ENCODE results near the gene RSPH9.

RSPH9 gene

DNA sequence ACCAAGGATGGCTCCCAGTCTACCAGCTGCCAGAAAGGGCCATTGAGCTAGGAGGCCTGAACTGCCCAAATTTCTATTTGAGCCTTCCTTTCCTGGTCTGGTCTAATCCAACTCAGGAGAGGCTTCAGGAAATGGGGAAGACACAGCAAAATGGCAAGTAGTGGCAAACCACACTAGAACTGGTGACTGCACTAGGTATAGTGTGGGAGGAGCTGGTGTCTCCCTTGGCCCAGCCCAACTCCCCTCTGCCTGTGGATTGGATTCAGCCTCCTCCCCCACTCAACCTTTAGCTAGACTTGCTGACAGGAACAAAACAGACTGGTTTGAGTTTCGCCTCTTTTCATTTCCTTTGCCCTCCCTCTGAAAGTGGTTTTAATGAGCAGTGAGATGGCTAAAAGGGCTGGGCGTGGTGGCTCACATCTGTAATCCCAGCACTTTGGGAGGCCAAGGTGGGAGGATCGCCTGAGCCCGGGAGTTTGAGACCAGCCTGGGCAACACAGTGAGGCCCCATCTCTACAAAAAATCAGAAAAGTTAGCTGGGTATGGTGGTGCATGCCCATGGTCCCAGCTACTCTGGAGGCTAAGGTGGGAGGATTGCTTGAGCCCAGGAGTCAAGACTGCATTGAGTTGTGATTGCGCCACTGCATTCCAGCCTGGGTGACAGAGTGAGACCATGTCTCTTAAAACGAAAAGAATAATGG is 25.2 kb downstream of the RSPH9 start:
- H3K4me3 ChIP-seq (ENCODE audit: low read depth, low read length): no peak overlapping the region
- H3K9ac ChIP-seq (ENCODE audit: low read length): no peak overlapping the region
- no peaks in the 10 kb centered on the region for H3K9me3 ChIP-seq (ENCODE audit: control insufficient read depth, insufficient read depth, low read depth, low read length)
- H3K27ac ChIP-seq (ENCODE audit: low read depth, low read length): no peak overlapping the region
- H3K4me1 ChIP-seq (ENCODE audit: control insufficient read depth, insufficient read depth, low read length): peaks cover 32% of the 10 kb centered on the region
- no peaks in the 10 kb centered on the region for H3K27me3 ChIP-seq (ENCODE audit: control insufficient read depth, insufficient read depth, low read length)
- H3K36me3 ChIP-seq (ENCODE audit: control insufficient read depth, insufficient read depth, low read length): peaks cover 45% of the 10 kb centered on the region

DNA sequence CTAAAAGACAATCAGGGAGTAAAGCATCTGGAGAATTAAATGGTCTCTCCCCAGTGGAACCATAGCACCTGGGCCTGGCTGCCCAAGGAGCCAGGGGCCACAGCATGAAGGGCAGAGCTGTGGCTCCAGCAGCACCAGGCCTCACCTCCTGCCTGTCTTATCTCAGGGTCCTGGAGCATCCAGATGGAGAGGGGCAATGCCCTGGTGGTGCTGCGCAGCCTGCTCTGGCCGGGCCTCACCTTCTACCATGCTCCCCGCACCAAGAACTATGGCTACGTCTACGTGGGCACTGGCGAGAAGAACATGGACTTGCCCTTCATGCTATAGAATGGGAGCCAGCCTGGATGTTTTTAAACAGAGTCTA is 25.8 kb downstream of the RSPH9 start:
- H3K4me1 ChIP-seq (ENCODE audit: control insufficient read depth, insufficient read depth, low read length): peaks cover 32% of the 10 kb centered on the region
- H3K9me3 ChIP-seq (ENCODE audit: control insufficient read depth, insufficient read depth, low read depth, low read length): no peaks in the 10 kb centered on the region
- H3K4me3 ChIP-seq (ENCODE audit: low read depth, low read length): no peak overlapping the region
- H3K27ac ChIP-seq (ENCODE audit: low read depth, low read length): no peak overlapping the region
- no peaks in the 10 kb centered on the region for H3K27me3 ChIP-seq (ENCODE audit: control insufficient read depth, insufficient read depth, low read length)
- H3K36me3 ChIP-seq (ENCODE audit: control insufficient read depth, insufficient read depth, low read length): peaks cover 51% of the 10 kb centered on the region
- H3K9ac ChIP-seq (ENCODE audit: low read length): no peak overlapping the region

DNA sequence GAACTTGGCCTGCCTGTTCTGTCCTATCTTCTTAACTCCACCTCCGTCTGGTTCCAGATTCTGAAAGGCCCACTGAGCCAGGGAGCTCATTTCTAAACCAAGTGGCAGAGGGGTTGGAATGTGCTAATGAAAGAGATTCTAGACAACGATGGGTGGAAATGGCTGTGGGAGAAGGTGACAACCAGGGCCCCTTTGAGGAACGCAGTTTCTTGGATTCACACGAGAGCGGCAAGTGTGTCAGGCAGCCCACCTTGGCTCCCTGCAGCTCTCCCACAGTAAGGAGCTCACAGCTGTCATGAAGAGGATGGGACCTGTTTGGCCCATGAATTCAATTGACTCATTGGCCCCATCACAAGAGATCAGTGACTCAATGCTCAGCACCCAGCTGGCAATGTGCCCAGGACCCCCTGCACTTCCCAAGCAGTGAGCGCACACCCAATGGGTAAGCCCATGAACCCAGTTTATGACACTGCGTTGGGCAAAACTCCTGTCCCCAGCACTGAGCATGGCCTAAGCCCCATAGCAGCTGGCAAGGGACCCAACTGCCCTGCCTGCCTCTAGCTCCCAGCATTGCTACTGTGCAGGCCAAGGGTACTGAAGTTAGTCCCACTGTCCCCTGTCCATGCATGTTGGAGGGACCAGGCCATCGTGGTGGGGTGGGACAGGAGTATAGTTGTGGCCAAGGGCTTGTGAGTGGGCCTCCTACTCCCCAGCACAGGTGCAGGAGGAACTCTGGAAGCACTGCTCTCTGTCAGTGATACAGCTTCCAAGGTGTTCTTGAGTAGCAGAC is 26.4 kb downstream of the RSPH9 start:
- no peaks in the 10 kb centered on the region for H3K9me3 ChIP-seq (ENCODE audit: control insufficient read depth, insufficient read depth, low read depth, low read length)
- H3K27ac ChIP-seq (ENCODE audit: low read depth, low read length): no peak overlapping the region
- H3K4me1 ChIP-seq (ENCODE audit: control insufficient read depth, insufficient read depth, low read length): peaks cover 32% of the 10 kb centered on the region
- no peaks in the 10 kb centered on the region for H3K27me3 ChIP-seq (ENCODE audit: control insufficient read depth, insufficient read depth, low read length)
- H3K36me3 ChIP-seq (ENCODE audit: control insufficient read depth, insufficient read depth, low read length): peaks cover 57% of the 10 kb centered on the region
- no peak overlapping the region for H3K9ac ChIP-seq (ENCODE audit: low read length)
- no peak overlapping the region for H3K4me3 ChIP-seq (ENCODE audit: low read depth, low read length)

DNA sequence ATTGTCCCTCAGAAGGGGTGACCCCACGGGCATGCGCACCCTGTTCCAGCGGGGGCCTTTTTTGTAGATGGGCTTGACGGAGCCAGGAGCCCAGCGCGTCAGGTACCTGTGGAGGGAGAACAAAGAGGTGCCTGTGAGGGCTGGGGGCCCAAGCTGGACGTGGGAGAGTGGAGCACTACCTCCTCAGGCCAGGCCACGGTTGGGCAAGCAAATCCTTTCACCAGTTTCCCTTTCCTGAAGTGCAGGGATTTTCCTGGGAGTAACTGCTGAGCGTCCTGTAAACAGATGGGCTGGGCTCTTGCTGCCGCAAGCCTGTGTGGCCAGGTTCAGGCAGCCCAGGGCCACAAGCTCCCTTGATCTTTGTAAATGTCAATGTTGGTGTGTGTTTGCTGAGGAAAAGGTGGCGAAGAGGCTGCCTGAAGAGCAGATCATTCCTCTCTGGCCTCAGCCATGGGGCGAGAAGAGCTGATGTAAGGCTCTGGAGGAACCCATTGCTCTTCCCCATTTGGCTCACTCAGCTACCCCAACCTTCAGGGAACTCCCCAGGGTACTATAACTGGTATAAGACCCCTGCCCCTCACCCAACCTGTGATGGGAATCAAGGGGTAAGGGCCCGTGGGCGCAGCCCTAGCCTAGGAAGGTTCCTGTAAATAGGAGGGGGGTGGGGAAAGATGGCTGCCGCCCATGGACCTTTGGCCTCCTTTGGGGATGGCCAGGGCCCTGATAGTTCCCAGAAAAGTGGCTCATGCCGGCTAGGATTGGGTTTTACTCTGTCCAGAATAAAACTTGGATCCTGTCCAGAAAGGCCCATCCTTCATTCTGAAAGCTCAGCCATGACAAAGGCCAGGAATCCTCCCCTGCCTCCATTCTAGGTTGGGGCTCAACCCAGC is 27.2 kb downstream of the RSPH9 start:
- Histone ChIP-seq H3K9me3 (ENCODE audit: control insufficient read depth, insufficient read depth, low read depth, low read length) (no peaks in the 10 kb centered on the region), H3K9ac (ENCODE audit: low read length) (no peak overlapping the region), H3K27me3 (ENCODE audit: control insufficient read depth, insufficient read depth, low read length) (no peaks in the 10 kb centered on the region), H3K36me3 (ENCODE audit: control insufficient read depth, insufficient read depth, low read length) (peaks cover 65% of the 10 kb centered on the region), H3K4me3 (ENCODE audit: low read depth, low read length) (no peak overlapping the region), H3K4me1 (ENCODE audit: control insufficient read depth, insufficient read depth, low read length) (peaks cover 32% of the 10 kb centered on the region), H3K27ac (ENCODE audit: low read depth, low read length) (no peak overlapping the region)

DNA sequence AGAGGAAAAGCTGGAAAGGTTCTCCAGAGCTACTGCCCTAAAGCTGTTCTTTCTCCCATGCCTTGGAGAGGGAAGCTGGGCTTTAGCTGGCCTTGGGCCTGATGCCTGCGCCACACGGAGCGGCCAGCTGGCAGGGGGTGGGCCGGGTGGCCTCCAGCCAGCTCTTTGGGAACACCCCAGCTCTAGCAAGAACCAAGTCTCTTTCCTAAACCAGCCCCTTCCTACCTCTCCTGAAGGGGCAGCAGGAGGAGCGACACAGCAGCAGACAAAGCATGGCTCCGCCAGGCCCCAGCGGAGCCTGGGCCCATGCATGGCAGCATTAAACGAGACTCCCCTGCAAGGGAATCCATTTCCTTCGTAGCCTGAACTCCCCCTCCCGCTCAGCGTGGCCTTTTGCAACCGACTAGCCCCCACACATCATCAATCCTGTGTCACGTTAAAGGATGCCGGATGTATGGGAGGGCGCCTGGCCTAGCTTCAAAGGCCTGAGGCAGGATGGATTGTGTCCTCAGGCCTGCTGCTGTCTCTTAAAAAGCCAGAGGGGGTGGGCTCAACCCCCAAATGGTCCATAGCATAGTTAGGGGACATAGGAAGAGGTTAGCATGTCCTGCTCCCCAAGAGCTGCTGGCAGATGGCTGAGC is 28.7 kb downstream of the RSPH9 start:
- Histone ChIP-seq H3K36me3 (ENCODE audit: control insufficient read depth, insufficient read depth, low read length) (peaks cover 80% of the 10 kb centered on the region), H3K9ac (ENCODE audit: low read length) (no peak overlapping the region), H3K4me3 (ENCODE audit: low read depth, low read length) (no peak overlapping the region), H3K27me3 (ENCODE audit: control insufficient read depth, insufficient read depth, low read length) (no peaks in the 10 kb centered on the region), H3K9me3 (ENCODE audit: control insufficient read depth, insufficient read depth, low read depth, low read length) (no peaks in the 10 kb centered on the region), H3K27ac (ENCODE audit: low read depth, low read length) (no peak overlapping the region), H3K4me1 (ENCODE audit: control insufficient read depth, insufficient read depth, low read length) (peaks cover 20% of the 10 kb centered on the region)

DNA sequence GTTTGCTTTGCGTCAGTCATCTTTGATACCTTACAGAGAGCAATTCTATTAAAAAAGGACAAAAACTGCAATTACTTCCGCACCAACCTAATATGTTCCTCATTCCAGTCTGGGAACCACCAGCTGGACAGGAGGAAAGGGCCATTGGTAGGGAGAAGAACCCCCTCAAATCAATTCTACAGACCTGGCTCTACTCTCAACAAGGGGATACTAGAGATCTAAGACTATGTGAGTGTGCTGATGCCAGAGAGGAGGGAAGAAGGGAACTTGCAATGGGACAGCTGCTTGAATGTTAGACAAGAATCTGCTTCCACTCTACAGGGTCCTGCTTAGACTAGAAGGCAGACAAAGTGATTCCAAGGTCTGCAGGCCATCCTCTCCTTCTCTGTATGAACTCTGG is 29.5 kb downstream of the RSPH9 start:
- peaks cover 13% of the 10 kb centered on the region for H3K4me1 ChIP-seq (ENCODE audit: control insufficient read depth, insufficient read depth, low read length)
- H3K4me3 ChIP-seq (ENCODE audit: low read depth, low read length): no peak overlapping the region
- no peaks in the 10 kb centered on the region for H3K27me3 ChIP-seq (ENCODE audit: control insufficient read depth, insufficient read depth, low read length)
- no peak overlapping the region for H3K9ac ChIP-seq (ENCODE audit: low read length)
- peaks cover 88% of the 10 kb centered on the region for H3K36me3 ChIP-seq (ENCODE audit: control insufficient read depth, insufficient read depth, low read length)
- no peaks in the 10 kb centered on the region for H3K9me3 ChIP-seq (ENCODE audit: control insufficient read depth, insufficient read depth, low read depth, low read length)
- H3K27ac ChIP-seq (ENCODE audit: low read depth, low read length): no peak overlapping the region

DNA sequence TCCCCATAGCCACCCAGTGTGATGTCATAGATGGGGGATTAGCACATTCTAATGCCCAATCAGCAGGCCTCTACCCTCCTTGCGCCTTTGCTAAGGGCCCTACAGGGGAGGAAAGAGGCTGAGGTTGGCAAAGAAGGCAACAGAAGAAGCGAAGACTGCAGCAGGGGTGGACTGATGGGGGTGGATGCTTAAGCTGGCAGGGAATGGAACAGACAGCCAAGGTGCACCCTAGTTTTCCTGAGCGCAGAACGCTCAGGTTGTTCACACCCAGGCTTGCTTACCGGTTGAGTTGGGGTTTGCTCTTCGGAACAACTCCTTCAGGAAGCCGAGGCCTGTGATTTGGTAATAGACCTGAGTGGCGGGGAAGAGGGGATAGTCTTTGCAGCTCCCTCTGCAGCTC is 30.1 kb downstream of the RSPH9 start:
- H3K4me3 ChIP-seq (ENCODE audit: low read depth, low read length): no peak overlapping the region
- H3K27me3 ChIP-seq (ENCODE audit: control insufficient read depth, insufficient read depth, low read length): no peaks in the 10 kb centered on the region
- H3K9me3 ChIP-seq (ENCODE audit: control insufficient read depth, insufficient read depth, low read depth, low read length): no peaks in the 10 kb centered on the region
- peaks cover 7% of the 10 kb centered on the region for H3K4me1 ChIP-seq (ENCODE audit: control insufficient read depth, insufficient read depth, low read length)
- no peak overlapping the region for H3K9ac ChIP-seq (ENCODE audit: low read length)
- H3K27ac ChIP-seq (ENCODE audit: low read depth, low read length): no peak overlapping the region
- H3K36me3 ChIP-seq (ENCODE audit: control insufficient read depth, insufficient read depth, low read length): peaks cover 94% of the 10 kb centered on the region

DNA sequence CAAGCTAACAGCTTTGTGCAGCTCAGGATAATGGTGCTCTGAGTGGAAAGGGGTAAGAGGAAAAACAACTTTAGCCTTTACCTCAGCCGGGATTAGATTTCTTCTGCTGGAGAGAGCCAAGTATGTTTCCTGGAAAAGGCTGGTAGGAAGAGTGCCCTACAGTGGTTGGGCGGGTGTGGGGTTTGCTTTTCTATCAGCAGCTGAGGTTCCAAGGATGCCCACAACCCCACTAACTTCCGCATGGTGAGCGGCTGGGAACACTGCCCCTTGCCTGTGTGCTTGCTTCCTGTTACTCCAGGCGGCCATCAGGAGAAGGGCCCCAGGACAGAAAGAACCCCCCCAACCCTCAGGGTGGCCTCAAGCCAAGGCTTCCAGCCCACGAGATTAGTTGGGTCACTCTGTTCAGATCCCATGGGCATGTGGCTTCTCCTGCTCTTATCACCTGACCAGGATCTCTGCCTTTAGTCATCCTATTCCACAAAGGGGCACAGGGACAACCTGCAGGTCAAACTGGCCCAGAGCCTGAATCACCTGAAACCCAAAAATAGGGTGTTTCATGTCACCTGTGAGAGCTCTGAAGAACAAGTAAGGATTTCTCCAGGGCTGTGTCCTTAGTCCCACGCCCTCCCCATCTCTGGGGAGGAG is 32.2 kb downstream of the RSPH9 start:
- Histone ChIP-seq H3K9ac (ENCODE audit: low read length) (no peak overlapping the region), H3K4me3 (ENCODE audit: low read depth, low read length) (no peak overlapping the region), H3K4me1 (ENCODE audit: control insufficient read depth, insufficient read depth, low read length) (no peaks in the 10 kb centered on the region), H3K9me3 (ENCODE audit: control insufficient read depth, insufficient read depth, low read depth, low read length) (no peaks in the 10 kb centered on the region), H3K36me3 (ENCODE audit: control insufficient read depth, insufficient read depth, low read length) (peaks cover 94% of the 10 kb centered on the region), H3K27me3 (ENCODE audit: control insufficient read depth, insufficient read depth, low read length) (no peaks in the 10 kb centered on the region), H3K27ac (ENCODE audit: low read depth, low read length) (no peak overlapping the region)

DNA sequence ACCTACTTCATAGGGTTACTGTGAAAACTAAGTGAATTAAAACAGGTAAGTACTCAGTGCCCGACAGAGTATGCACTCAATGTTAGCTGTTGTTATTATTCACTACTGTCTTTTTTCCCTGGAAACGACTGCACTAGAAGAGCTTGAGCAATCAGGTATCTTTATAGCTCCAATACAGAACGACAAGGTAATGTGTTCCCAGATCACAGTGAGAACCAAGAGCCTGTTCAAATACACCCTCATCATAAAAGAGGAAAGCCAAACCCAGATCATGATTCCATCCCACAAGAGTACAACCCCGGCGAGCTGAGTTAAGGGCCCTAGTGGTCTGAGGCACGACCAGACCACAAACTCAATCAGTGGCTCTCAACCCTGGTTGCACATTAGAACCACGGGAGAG is 32.9 kb downstream of the RSPH9 start:
- H3K9me3 ChIP-seq (ENCODE audit: control insufficient read depth, insufficient read depth, low read depth, low read length): no peaks in the 10 kb centered on the region
- H3K27ac ChIP-seq (ENCODE audit: low read depth, low read length): no peak overlapping the region
- peaks cover 88% of the 10 kb centered on the region for H3K36me3 ChIP-seq (ENCODE audit: control insufficient read depth, insufficient read depth, low read length)
- no peak overlapping the region for H3K9ac ChIP-seq (ENCODE audit: low read length)
- no peak overlapping the region for H3K4me3 ChIP-seq (ENCODE audit: low read depth, low read length)
- H3K27me3 ChIP-seq (ENCODE audit: control insufficient read depth, insufficient read depth, low read length): no peaks in the 10 kb centered on the region
- peaks cover 4% of the 10 kb centered on the region; the same call in 1 of the 2 replicates for H3K4me1 ChIP-seq (ENCODE audit: control insufficient read depth, insufficient read depth, low read length)

DNA sequence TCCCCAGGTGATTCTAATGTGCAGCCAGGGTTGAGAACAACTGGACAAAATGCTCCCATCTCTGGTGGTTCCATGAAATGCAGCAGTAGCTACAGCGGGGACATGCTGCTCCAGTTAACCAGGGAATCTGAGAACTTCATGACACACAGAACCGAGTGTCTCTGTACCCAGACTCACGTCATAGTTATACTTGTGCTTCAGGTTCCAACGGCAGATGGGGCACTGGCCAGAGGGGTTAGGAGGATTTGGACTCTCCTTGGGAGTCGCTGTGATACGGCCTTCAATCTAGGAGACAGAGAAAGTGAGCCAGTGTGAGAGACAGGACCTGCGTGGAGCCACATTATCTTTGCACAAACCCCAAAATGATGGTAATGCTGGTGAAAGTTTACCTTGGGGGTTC is 33.5 kb downstream of the RSPH9 start:
- no peak overlapping the region for H3K9ac ChIP-seq (ENCODE audit: low read length)
- H3K4me1 ChIP-seq (ENCODE audit: control insufficient read depth, insufficient read depth, low read length): peaks cover 5% of the 10 kb centered on the region; the same call in 1 of the 2 replicates
- peaks cover 85% of the 10 kb centered on the region for H3K36me3 ChIP-seq (ENCODE audit: control insufficient read depth, insufficient read depth, low read length)

More for the DNA sequence above, 33.5 kb downstream of the RSPH9 start:
- H3K27ac ChIP-seq (ENCODE audit: low read depth, low read length): no peak overlapping the region
- H3K4me3 ChIP-seq (ENCODE audit: low read depth, low read length): no peak overlapping the region
- H3K27me3 ChIP-seq (ENCODE audit: control insufficient read depth, insufficient read depth, low read length): no peaks in the 10 kb centered on the region
- H3K9me3 ChIP-seq (ENCODE audit: control insufficient read depth, insufficient read depth, low read depth, low read length): no peaks in the 10 kb centered on the region
